ENCODE measurements around the gene RIMKLA. TPM values are rescaled to one million over a fixed set of nuclear protein-coding genes. Genes with fewer than 3 reads are reported as not detected.

The RIMKLA gene
- total and polyA plus RNA-seq, 2 donors (not counting 3 experiments of a cell fraction or from before 2014, with no cell fraction given) = 0.01 TPM; not detected in 1

- intact Hi-C loops (cut with micrococcal nuclease) = loop anchor here (1.0 to 2.0 kb wide), 2 partner anchors 13 to 17 kb away; partner anchors contain the start of genes PPCS and ZMYND12
Measured at GRCh38 chr1:42439940-42440339, 59.3 kb downstream of the RIMKLA start.

More at GRCh38 chr1:42439940-42440339, 59.3 kb downstream of the RIMKLA start:
- Histone ChIP-seq H3K36me3 (ENCODE audit: control insufficient read depth in 2 of 2, extremely low read depth in 1 of 2, insufficient read depth in 2 of 2, low read length in 2 of 2) (no peaks in the 10 kb centered on the region), H3K4me3 (replicated peaks in 1 of 3; ENCODE audit: insufficient read depth in 1 of 3, low read depth in 1 of 3, low read length in 3 of 3) (no peak overlapping the region), H3K27ac (ENCODE audit: insufficient read depth, low read depth, low read length) (no peak overlapping the region), H3K4me2 (ENCODE audit: insufficient read depth, low read length) (no peak overlapping the region), H3K9ac (replicated peaks; ENCODE audit: extremely low read depth, insufficient read depth, low read length) (no peak overlapping the region), H3K27me3 (ENCODE audit: control insufficient read depth in 2 of 2, insufficient read depth in 2 of 2, low read length in 2 of 2) (no peaks in the 10 kb centered on the region), H2AFZ (ENCODE audit: low read depth, low read length) (no peak overlapping the region), H3K9me1 (replicated peaks; ENCODE audit: control insufficient read depth, extremely low read depth, insufficient read depth, low read length) (no peaks in the 10 kb centered on the region), H4K20me1 (replicated peaks; ENCODE audit: control insufficient read depth, extremely low read depth, insufficient read depth, low read length) (no peaks in the 10 kb centered on the region), H3K9me3 (replicated peaks; ENCODE audit: control insufficient read depth, insufficient read depth, low read length) (no peaks in the 10 kb centered on the region), H3K79me2 (ENCODE audit: control insufficient read depth, insufficient read depth, low read length) (no peaks in the 10 kb centered on the region), H3K4me1 (ENCODE audit: control insufficient read depth, extremely low read depth, insufficient read depth, low read length) (peaks cover 12% of the 10 kb centered on the region)
- CTCF ChIA-PET = interaction anchor here (1.0 to 1.2 kb wide), 2 partner anchors 9 to 11 kb away, joined by 3 to 4 read pairs; no protein-coding TSS in a partner anchor
- DNase-seq (ENCODE audit: low read depth, low spot score) (peak; percentile 80), FAIRE-seq (peak; percentile 93)
- dilution Hi-C loops (cut with MboI; ENCODE audit: extremely low pct_ligation_motif_present, low sequenced_read_pairs) = no loop called here
- POLR2A ChIA-PET = no interaction called here
- TF ChIP-seq, protein P1, sequence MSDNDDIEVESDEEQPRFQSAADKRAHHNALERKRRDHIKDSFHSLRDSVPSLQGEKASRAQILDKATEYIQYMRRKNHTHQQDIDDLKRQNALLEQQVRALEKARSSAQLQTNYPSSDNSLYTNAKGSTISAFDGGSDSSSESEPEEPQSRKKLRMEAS (IDR thresholded peaks at IDR 0.05; ENCODE audit: insufficient read depth, insufficient read length) = no peak
- TF ChIP-seq EZH2 (IDR thresholded peaks at IDR 0.05; ENCODE audit: borderline replicate concordance, low read depth, low read length, severe bottlenecking) = no peak
- TF ChIP-seq POLR2AphosphoS5 (IDR thresholded peaks at IDR 0.05; ENCODE audit: insufficient read depth, low read depth, low read length) = no peak
- no peak for TF ChIP-seq GATA2 (IDR thresholded peaks at IDR 0.05; ENCODE audit: insufficient read depth, insufficient read length, low read depth, low read length)
- TF ChIP-seq CTCF (IDR thresholded peaks at IDR 0.05; ENCODE audit: extremely low read depth in 1 of 2, insufficient read depth in 1 of 2, low read depth in 1 of 2, low read length in 2 of 2) = no peak
- TF ChIP-seq MYC (IDR thresholded peaks at IDR 0.05; ENCODE audit: low read depth, low read length) = no peak
- TF ChIP-seq FOS (IDR thresholded peaks at IDR 0.05; ENCODE audit: borderline replicate concordance, insufficient read depth, low read length) = peak; percentile 88
- peak; percentile 88 for TF ChIP-seq JUN (IDR thresholded peaks at IDR 0.05; ENCODE audit: borderline replicate concordance, insufficient read depth, insufficient read length, low read depth)
- no peak for TF ChIP-seq POLR2A (IDR thresholded peaks at IDR 0.05; ENCODE audit: low read depth, low read length)
- no TSS peak for BruUV-seq (replicated peaks)
